HPDE6-E6E7 (cell line): ENCODE data around the gene PCSK1.
A peak's percentile ranks its signal among the peaks of the same experiment; 100 is the strongest.
"Not testable (repeated sequence)": the region's sequence is repeated elsewhere in the genome, so short reads cannot be mapped to it uniquely, and the experiment has no call there.

ENCODE experiments used
- DNase-seq: peaks from one replicate; pipeline ENCODE4 v3.0.0; 2011; ENCODE audit warnings: missing footprints; ENCODE audit errors: extremely low spot score

PCSK1 gene

GRCh38 chr5:96372726-96373380 lies 60.2 kb downstream of the PCSK1 start:
- DNase-seq = no peak

- no peak for DNase-seq
Observed at GRCh38 chr5:96370976-96371375, 62.1 kb downstream of the PCSK1 start.

GRCh38 chr5:96367337-96367736 lies 65.7 kb downstream of the PCSK1 start:
- DNase-seq = not testable (repeated sequence)

GRCh38 chr5:96354237-96354636 lies 78.8 kb downstream of the PCSK1 start:
- DNase-seq = no peak

GRCh38 chr5:96353220-96353619 lies 79.8 kb downstream of the PCSK1 start:
- no peak for DNase-seq

GRCh38 chr5:96350678-96351077 lies 82.4 kb downstream of the PCSK1 start:
- DNase-seq = no peak

GRCh38 chr5:96348536-96348935 lies 84.5 kb downstream of the PCSK1 start:
- DNase-seq = no peak

- no peak for DNase-seq
Observed at GRCh38 chr5:96347502-96348292, 85.4 kb downstream of the PCSK1 start.

- peak; percentile 33 for DNase-seq
Observed at GRCh38 chr5:96344678-96345577, 88.1 kb downstream of the PCSK1 start.

- no peak for DNase-seq
Observed at GRCh38 chr5:96343094-96343493, 90.0 kb downstream of the PCSK1 start.

- DNase-seq = no peak
Observed at GRCh38 chr5:96342581-96342980, 90.5 kb downstream of the PCSK1 start.
